ENCODE data around the gene CLMN.

DNA sequence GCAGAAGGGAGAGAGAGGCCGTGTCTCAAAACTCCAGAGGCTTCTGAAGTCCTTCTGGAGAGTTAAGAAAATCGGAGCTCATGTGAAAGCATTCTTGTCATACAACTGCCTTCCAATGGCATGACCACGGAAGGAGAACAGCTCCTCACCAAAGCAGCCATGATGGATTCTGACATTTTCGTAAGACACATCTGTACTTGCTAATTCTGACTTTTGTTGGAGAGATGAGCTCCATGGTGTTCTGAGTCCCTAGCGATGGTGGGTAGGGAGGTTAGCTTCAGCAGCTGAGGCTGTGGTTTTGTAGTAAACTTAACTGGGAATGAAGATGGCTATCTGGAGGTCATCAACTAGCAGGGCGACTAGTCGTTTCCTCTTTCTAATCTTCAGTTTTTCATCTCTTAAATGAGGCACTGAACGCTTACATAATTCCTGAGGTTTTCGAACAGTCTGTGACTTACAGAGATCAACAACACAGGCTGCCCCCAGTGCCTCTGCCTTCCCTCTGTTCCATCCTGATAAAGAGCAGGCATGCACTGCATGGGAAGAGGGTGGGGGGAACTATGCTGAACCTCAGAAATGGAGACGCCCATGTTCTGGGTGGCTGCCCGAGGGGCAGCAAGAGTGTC, 133.8 kb downstream of the CLMN start:
- TF ChIP-seq POLR2A (IDR thresholded peaks at IDR 0.05; ENCODE audit: low read depth, low read length): no peak
- TF ChIP-seq CTCF (conservative IDR thresholded peaks at IDR 0.05; ENCODE audit: low read depth, low read length): no peak
- no peak for TF ChIP-seq MAZ (IDR thresholded peaks at IDR 0.05; ENCODE audit: borderline replicate concordance, low read depth, low read length)
- TF ChIP-seq RAD21 (IDR thresholded peaks at IDR 0.05; ENCODE audit: low read length): no peak
- no peak for TF ChIP-seq SMC3 (IDR thresholded peaks at IDR 0.05; ENCODE audit: low read depth, low read length)
- no peak for TF ChIP-seq MAFK (IDR thresholded peaks at IDR 0.05; ENCODE audit: low read depth, low read length)
- TF ChIP-seq MXI1 (IDR thresholded peaks at IDR 0.05; ENCODE audit: borderline replicate concordance, low read depth, low read length): no peak
- TF ChIP-seq RFX5 (IDR thresholded peaks at IDR 0.05; ENCODE audit: low read depth, low read length): no peak
- no peak for TF ChIP-seq CEBPB (IDR thresholded peaks at IDR 0.05; ENCODE audit: low read depth, low read length)
- TF ChIP-seq BHLHE40 (IDR thresholded peaks at IDR 0.05; ENCODE audit: low read depth, low read length): no peak
- TF ChIP-seq USF2 (IDR thresholded peaks at IDR 0.05; ENCODE audit: low read depth, low read length): no peak

Data from IMR-90 (cell line).